H9 (cell line): Measurements from ENCODE around the gene HVCN1. TPM values are rescaled to one million over a fixed set of nuclear protein-coding genes. Genes with fewer than 3 reads are reported as not detected.

Experiments used
- DNase-seq: peaks from one replicate; pipeline ENCODE4 v3.0.0-alpha.2; 2017
- H2AFZ ChIP-seq: one replicate; pipeline ENCODE4 v1.6.1; 2013; ENCODE audit warnings: mild to moderate bottlenecking, low read length, control low read depth, moderate library complexity
- H2AK5ac ChIP-seq: 2 replicates; pipeline ENCODE4 v1.6.1; 2013; ENCODE audit warnings: low read length, control low read depth, mixed read lengths; ENCODE audit not compliant: insufficient read length
- H2BK120ac ChIP-seq: one replicate; pipeline ENCODE4 v1.6.1; 2013; ENCODE audit warnings: low read depth, mild to moderate bottlenecking, low read length, control low read depth, inconsistent platforms; ENCODE audit not compliant: poor library complexity, severe bottlenecking
- H2BK12ac ChIP-seq: 2 replicates; pipeline ENCODE4 v1.6.1; 2013; ENCODE audit warnings: low read length, control low read depth, mixed read lengths, low read depth; ENCODE audit not compliant: insufficient read length
- H2BK15ac ChIP-seq: 2 replicates; pipeline ENCODE4 v1.6.1; 2013; ENCODE audit warnings: low read depth, low read length, control low read depth
- H2BK20ac ChIP-seq: one replicate; pipeline ENCODE4 v1.6.1; 2013; ENCODE audit warnings: low read depth, mild to moderate bottlenecking, low read length, control low read depth, inconsistent platforms; ENCODE audit not compliant: poor library complexity, severe bottlenecking
- H2BK5ac ChIP-seq: 2 replicates; pipeline ENCODE4 v1.6.1; 2013; ENCODE audit warnings: low read length, control low read depth, mixed read lengths; ENCODE audit not compliant: insufficient read length
- H3K14ac ChIP-seq: 2 replicates; pipeline ENCODE4 v1.6.1; 2013; ENCODE audit warnings: low read length, control low read depth; ENCODE audit not compliant: insufficient read depth
- H3K18ac ChIP-seq: 2 replicates; pipeline ENCODE4 v1.6.1; 2013; ENCODE audit warnings: low read depth, mild to moderate bottlenecking, mixed read lengths, low read length, control low read depth; ENCODE audit not compliant: insufficient read length
- H3K23ac ChIP-seq: 2 replicates; pipeline ENCODE4 v1.6.1; 2013; ENCODE audit warnings: low read length, control low read depth, mixed read lengths, low read depth; ENCODE audit not compliant: insufficient read length
- H3K23me2 ChIP-seq: 2 replicates; pipeline ENCODE4 v1.6.1; 2013; ENCODE audit warnings: low read depth, mild to moderate bottlenecking, mixed read lengths, low read length, control low read depth; ENCODE audit not compliant: insufficient read length, poor library complexity, severe bottlenecking
- H3K27ac ChIP-seq: 2 replicates; pipeline ENCODE4 v1.5.1; 2013; ENCODE audit warnings: low read length, control low read depth, mixed read lengths, low read depth; ENCODE audit not compliant: insufficient read length
- H3K27me3 ChIP-seq: 2 replicates; pipeline ENCODE4 v1.6.1; 2013; ENCODE audit warnings: low read length, control low read depth, inconsistent platforms; ENCODE audit not compliant: insufficient read depth
- H3K4ac ChIP-seq: 2 replicates; pipeline ENCODE4 v1.6.1; 2013; ENCODE audit warnings: low read depth, mild to moderate bottlenecking, control low read depth, inconsistent platforms, low read length, moderate library complexity
- H3K4me1 ChIP-seq: 2 replicates; pipeline ENCODE4 v1.6.1; 2013; ENCODE audit warnings: low read length, control low read depth, inconsistent platforms; ENCODE audit not compliant: insufficient read depth
- H3K4me2 ChIP-seq: 2 replicates; pipeline ENCODE4 v1.6.1; 2013; ENCODE audit warnings: low read length, control low read depth, mixed read lengths; ENCODE audit not compliant: insufficient read length, insufficient read depth
- H3K56ac ChIP-seq: 2 replicates; pipeline ENCODE4 v1.6.1; 2013; ENCODE audit warnings: low read depth, mild to moderate bottlenecking, mixed read lengths, low read length, control low read depth; ENCODE audit not compliant: insufficient read length
- H3K79me1 ChIP-seq: 2 replicates; pipeline ENCODE4 v1.6.1; 2013; ENCODE audit warnings: low read depth, mild to moderate bottlenecking, moderate library complexity, low read length, control low read depth, inconsistent platforms; ENCODE audit not compliant: insufficient read depth, poor library complexity, severe bottlenecking
- H3K79me2 ChIP-seq: 2 replicates; pipeline ENCODE4 v1.6.1; 2013; ENCODE audit warnings: low read length, control low read depth, inconsistent platforms; ENCODE audit not compliant: insufficient read depth
- H3K9ac ChIP-seq: 2 replicates; pipeline ENCODE4 v1.6.1; 2013; ENCODE audit warnings: low read length, control low read depth, mixed read lengths; ENCODE audit not compliant: insufficient read length; ENCODE audit errors: extremely low read depth
- H3K9me3 ChIP-seq: one replicate; pipeline ENCODE4 v1.6.1; 2013; ENCODE audit warnings: low read depth, low read length, inconsistent platforms; ENCODE audit not compliant: control insufficient read depth
- H3T11ph ChIP-seq: one replicate; pipeline ENCODE4 v1.6.1; 2013; ENCODE audit warnings: mild to moderate bottlenecking, low read length, control low read depth, inconsistent platforms
- H4K20me1 ChIP-seq: one replicate; pipeline ENCODE4 v1.6.1; 2013; ENCODE audit not compliant: control insufficient read depth, insufficient read length, insufficient read depth
- H4K5ac ChIP-seq: 2 replicates; pipeline ENCODE4 v1.6.1; 2013; ENCODE audit warnings: low read depth, mild to moderate bottlenecking, mixed read lengths, low read length, control low read depth; ENCODE audit not compliant: insufficient read length
- H4K8ac ChIP-seq: replicated peaks from 2 replicates; pipeline ENCODE4 v1.6.1; 2013; ENCODE audit warnings: low read length, control low read depth, mixed read lengths, low read depth; ENCODE audit not compliant: insufficient read length
- H4K91ac ChIP-seq: 2 replicates; pipeline ENCODE4 v1.6.1; 2013; ENCODE audit warnings: low read depth, mild to moderate bottlenecking, moderate library complexity, mixed read lengths, low read length, control low read depth; ENCODE audit not compliant: insufficient read length
- H3K27ac Mint-ChIP-seq, 3 experiments: 2 replicates in 2 of 3; 3 replicates in 1 of 3; pipeline ENCODE4 v1.8.0; 2020 to 2021; ENCODE audit warnings: mixed read lengths in 3 of 3, mild to moderate bottlenecking in 1 of 3, moderate library complexity in 1 of 3
- H3K27me3 Mint-ChIP-seq: 2 replicates; pipeline ENCODE4 v1.8.0; 2021; ENCODE audit warnings: low read depth, mild to moderate bottlenecking, moderate library complexity, mixed read lengths
- H3K36me3 Mint-ChIP-seq, 3 experiments: 2 replicates in 2 of 3; 3 replicates in 1 of 3; pipeline ENCODE4 v1.8.0; 2020 to 2021; ENCODE audit warnings: low read depth in 3 of 3, mixed read lengths in 3 of 3; ENCODE audit not compliant: insufficient read depth in 1 of 3
- H3K4me1 Mint-ChIP-seq, 2 experiments: 2 replicates each; pipeline ENCODE4 v1.8.0; 2020; ENCODE audit warnings: mixed read lengths in 2 of 2
- H3K4me3 Mint-ChIP-seq, 2 experiments: 2 replicates in 1 of 2; 3 replicates in 1 of 2; pipeline ENCODE4 v1.8.0; 2020 to 2021; ENCODE audit warnings: mild to moderate bottlenecking in 2 of 2, mixed read lengths in 2 of 2, moderate library complexity in 1 of 2
- H3K9me3 Mint-ChIP-seq, 2 experiments: 2 replicates in 1 of 2; 3 replicates in 1 of 2; pipeline ENCODE4 v1.8.0; 2020; ENCODE audit warnings: mild to moderate bottlenecking in 2 of 2, mixed read lengths in 2 of 2, moderate library complexity in 1 of 2
- WGBS: extraction: QIAGEN DNeasy Blood & Tissue Kit; methylation state at CpG from one replicate; pipeline ENCODE4 v1.1.7; 2013; ENCODE audit warnings: missing lambda C conversion rate, low lambda C conversion rate, mixed read lengths; ENCODE audit not compliant: insufficient read length; ENCODE audit errors: extremely low coverage; 5-methylcytosine and 5-hydroxymethylcytosine counted together
- total RNA-seq: library from RNA; stranded (reverse); gene quantifications from 2 replicates; pipeline ENCODE4 v1.2.1, GENCODE V29; 2021
- TF ChIP-seq, protein P1 (sequence below): fragments of 200-600 bp; sonication (generic); conservative IDR thresholded peaks from 3 replicates; pipeline ENCODE4 v1.8.0; 2021; ENCODE audit warnings: antibody characterized with exemption, mild to moderate bottlenecking

HVCN1 gene
- total RNA-seq, 1 experiment from 2014 or later, result 5.2 TPM

GRCh38 chr12:110705309-110705708 is 16.4 kb upstream of the HVCN1 start:
- no peak overlapping the region for H3K14ac ChIP-seq
- no peaks in the 10 kb centered on the region for H3K79me2 ChIP-seq
- no peak overlapping the region for H2BK12ac ChIP-seq
- Mint-ChIP-seq H3K4me3 (no peak overlapping the region), H3K4me1 (no peaks in the 10 kb centered on the region), H3K9me3 (peaks cover 0 to 3% of the 10 kb centered on the region in 2 experiments; a peak in 1 of 5 replicates), H3K27ac (no peak overlapping the region), H3K27me3 (no peaks in the 10 kb centered on the region), H3K36me3 (no peaks in the 10 kb centered on the region; a peak in 1 of 7 replicates)
- H3K27me3 ChIP-seq, result no peaks in the 10 kb centered on the region
- H2BK5ac ChIP-seq, result no peak overlapping the region
- H2AFZ ChIP-seq, result no peak overlapping the region
- no peak overlapping the region for H3K9ac ChIP-seq
- H3K4me1 ChIP-seq, result no peaks in the 10 kb centered on the region
- no peak overlapping the region for H3K56ac ChIP-seq
- no peak overlapping the region for H2AK5ac ChIP-seq
- no peaks in the 10 kb centered on the region for H4K20me1 ChIP-seq
- no peak overlapping the region for H2BK15ac ChIP-seq
- H2BK20ac ChIP-seq, result no peak overlapping the region
- no peaks in the 10 kb centered on the region for H3K23me2 ChIP-seq
- H4K91ac ChIP-seq, result no peak overlapping the region
- TF ChIP-seq, protein P1, sequence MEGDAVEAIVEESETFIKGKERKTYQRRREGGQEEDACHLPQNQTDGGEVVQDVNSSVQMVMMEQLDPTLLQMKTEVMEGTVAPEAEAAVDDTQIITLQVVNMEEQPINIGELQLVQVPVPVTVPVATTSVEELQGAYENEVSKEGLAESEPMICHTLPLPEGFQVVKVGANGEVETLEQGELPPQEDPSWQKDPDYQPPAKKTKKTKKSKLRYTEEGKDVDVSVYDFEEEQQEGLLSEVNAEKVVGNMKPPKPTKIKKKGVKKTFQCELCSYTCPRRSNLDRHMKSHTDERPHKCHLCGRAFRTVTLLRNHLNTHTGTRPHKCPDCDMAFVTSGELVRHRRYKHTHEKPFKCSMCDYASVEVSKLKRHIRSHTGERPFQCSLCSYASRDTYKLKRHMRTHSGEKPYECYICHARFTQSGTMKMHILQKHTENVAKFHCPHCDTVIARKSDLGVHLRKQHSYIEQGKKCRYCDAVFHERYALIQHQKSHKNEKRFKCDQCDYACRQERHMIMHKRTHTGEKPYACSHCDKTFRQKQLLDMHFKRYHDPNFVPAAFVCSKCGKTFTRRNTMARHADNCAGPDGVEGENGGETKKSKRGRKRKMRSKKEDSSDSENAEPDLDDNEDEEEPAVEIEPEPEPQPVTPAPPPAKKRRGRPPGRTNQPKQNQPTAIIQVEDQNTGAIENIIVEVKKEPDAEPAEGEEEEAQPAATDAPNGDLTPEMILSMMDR, result no peak
- no peak overlapping the region for H2BK120ac ChIP-seq
- no peak overlapping the region for H4K5ac ChIP-seq
- no peaks in the 10 kb centered on the region for H3K79me1 ChIP-seq
- H3K9me3 ChIP-seq, result no peaks in the 10 kb centered on the region
- H3K18ac ChIP-seq, result no peak overlapping the region
- WGBS, result no CpG with 5 or more reads among the region's 3 CpGs
- H3K27ac ChIP-seq, result no peak overlapping the region
- H4K8ac ChIP-seq, result no peak overlapping the region
- H3T11ph ChIP-seq, result no peak overlapping the region
- H3K4ac ChIP-seq, result no peak overlapping the region
- DNase-seq, result no peak
- H3K23ac ChIP-seq, result no peak overlapping the region
- H3K4me2 ChIP-seq, result no peak overlapping the region
